ENCODE results near the gene SHROOM3. TPM values are rescaled to one million over a fixed set of nuclear protein-coding genes. Genes with fewer than 3 reads are reported as not detected.

SHROOM3 gene
- total RNA-seq, 2 donors from 2014 or later: 18.1 to 21.8 TPM

DNA sequence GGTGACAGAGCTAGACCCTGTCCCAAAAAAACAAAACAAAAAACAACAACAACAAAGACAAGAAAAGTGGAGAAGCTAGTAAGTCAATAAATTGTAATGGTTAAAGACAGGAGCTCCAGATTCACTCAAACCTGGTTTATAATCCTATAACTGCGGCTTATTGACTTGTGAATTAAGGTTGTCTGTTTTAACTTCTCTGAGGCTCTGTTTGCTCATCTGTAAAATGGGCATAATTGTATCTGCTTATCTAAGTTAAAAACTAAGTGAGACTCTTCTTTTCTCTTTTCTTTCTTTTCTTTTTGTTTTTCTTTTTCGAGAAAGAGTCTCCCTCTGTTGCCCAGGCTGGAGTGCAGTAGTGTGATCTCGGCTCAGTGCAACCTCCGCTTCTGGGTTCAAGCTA lies 378.0 kb downstream of the SHROOM3 start:
- no peak overlapping the region for H3K27ac Mint-ChIP-seq
- H3K4me3 ChIP-seq (ENCODE audit: low read length): no peak overlapping the region
- peaks cover 11% of the 10 kb centered on the region for H3K9me3 ChIP-seq (ENCODE audit: control insufficient read depth, low read length)
- 91 to 93% methylated on average over 3 to 4 of the region's 4 CpGs for WGBS, 2 experiments (ENCODE audit: insufficient coverage in 1 of 2, insufficient read length in 1 of 2)
- H3K27me3 ChIP-seq (ENCODE audit: control insufficient read depth, insufficient read depth, low read length, poor library complexity, severe bottlenecking): peaks cover 8% of the 10 kb centered on the region
- H3K9me3 Mint-ChIP-seq: peaks cover 24% of the 10 kb centered on the region
- H3K4me1 ChIP-seq (ENCODE audit: control insufficient read depth, insufficient read depth, low read length): no peaks in the 10 kb centered on the region
- H3K36me3 ChIP-seq (ENCODE audit: control insufficient read depth, insufficient read depth, low read length): no peaks in the 10 kb centered on the region
- peaks cover 22% of the 10 kb centered on the region for H3K27me3 Mint-ChIP-seq (ENCODE audit: insufficient read depth)
- H3K36me3 Mint-ChIP-seq (ENCODE audit: low read depth): no peaks in the 10 kb centered on the region
- H3K27ac ChIP-seq (ENCODE audit: low read depth, low read length): no peak overlapping the region
- no peak overlapping the region for H3K4me3 Mint-ChIP-seq
- H3K4me1 Mint-ChIP-seq: peaks cover 4% of the 10 kb centered on the region
- TF ChIP-seq, protein P1, sequence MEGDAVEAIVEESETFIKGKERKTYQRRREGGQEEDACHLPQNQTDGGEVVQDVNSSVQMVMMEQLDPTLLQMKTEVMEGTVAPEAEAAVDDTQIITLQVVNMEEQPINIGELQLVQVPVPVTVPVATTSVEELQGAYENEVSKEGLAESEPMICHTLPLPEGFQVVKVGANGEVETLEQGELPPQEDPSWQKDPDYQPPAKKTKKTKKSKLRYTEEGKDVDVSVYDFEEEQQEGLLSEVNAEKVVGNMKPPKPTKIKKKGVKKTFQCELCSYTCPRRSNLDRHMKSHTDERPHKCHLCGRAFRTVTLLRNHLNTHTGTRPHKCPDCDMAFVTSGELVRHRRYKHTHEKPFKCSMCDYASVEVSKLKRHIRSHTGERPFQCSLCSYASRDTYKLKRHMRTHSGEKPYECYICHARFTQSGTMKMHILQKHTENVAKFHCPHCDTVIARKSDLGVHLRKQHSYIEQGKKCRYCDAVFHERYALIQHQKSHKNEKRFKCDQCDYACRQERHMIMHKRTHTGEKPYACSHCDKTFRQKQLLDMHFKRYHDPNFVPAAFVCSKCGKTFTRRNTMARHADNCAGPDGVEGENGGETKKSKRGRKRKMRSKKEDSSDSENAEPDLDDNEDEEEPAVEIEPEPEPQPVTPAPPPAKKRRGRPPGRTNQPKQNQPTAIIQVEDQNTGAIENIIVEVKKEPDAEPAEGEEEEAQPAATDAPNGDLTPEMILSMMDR (conservative IDR thresholded peaks at IDR 0.05): no peak
- no peak overlapping the region for H3K9ac ChIP-seq (ENCODE audit: extremely low read depth, low read length, poor library complexity, severe bottlenecking)
- DNase-seq: no peak

DNA sequence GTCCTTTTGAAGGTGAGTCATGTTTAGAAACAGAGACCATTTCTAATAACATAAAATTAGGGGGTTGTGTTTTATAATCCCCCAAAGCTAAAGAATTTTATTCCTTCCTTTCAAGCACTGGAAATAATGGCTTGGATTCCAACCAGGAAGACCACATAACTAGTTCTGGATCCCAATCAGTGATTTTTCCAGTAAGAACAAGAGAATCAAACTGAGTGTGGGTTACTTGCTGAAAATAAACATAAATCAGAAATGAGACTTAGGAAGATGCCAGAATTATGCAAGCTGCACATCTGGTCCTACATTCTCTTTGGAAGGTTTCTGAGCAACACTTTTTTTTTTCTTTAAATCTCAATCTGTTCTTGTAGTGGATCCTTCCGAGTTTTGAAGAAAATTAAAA lies 386.6 kb downstream of the SHROOM3 start:
- Mint-ChIP-seq H3K27me3 (ENCODE audit: insufficient read depth) (peaks cover 80% of the 10 kb centered on the region), H3K27ac (no peak overlapping the region), H3K4me3 (no peak overlapping the region), H3K36me3 (ENCODE audit: low read depth) (no peaks in the 10 kb centered on the region), H3K9me3 (no peaks in the 10 kb centered on the region), H3K4me1 (no peaks in the 10 kb centered on the region)
- Histone ChIP-seq H3K36me3 (ENCODE audit: control insufficient read depth, insufficient read depth, low read length) (no peaks in the 10 kb centered on the region), H3K9ac (ENCODE audit: extremely low read depth, low read length, poor library complexity, severe bottlenecking) (no peak overlapping the region), H3K4me3 (ENCODE audit: low read length) (no peak overlapping the region), H3K27me3 (ENCODE audit: control insufficient read depth, insufficient read depth, low read length, poor library complexity, severe bottlenecking) (peaks cover 70% of the 10 kb centered on the region), H3K4me1 (ENCODE audit: control insufficient read depth, insufficient read depth, low read length) (no peaks in the 10 kb centered on the region), H3K27ac (ENCODE audit: low read depth, low read length) (no peak overlapping the region), H3K9me3 (ENCODE audit: control insufficient read depth, low read length) (peaks cover 9% of the 10 kb centered on the region)
- TF ChIP-seq, protein P1 (conservative IDR thresholded peaks at IDR 0.05): no peak
- WGBS, 2 experiments (ENCODE audit: insufficient coverage in 1 of 2, insufficient read length in 1 of 2): 90% methylated on average over 1 of the region's 1 CpG; no CpG with 5 or more reads in 1 of the 2 experiments
- no peak for DNase-seq

DNA sequence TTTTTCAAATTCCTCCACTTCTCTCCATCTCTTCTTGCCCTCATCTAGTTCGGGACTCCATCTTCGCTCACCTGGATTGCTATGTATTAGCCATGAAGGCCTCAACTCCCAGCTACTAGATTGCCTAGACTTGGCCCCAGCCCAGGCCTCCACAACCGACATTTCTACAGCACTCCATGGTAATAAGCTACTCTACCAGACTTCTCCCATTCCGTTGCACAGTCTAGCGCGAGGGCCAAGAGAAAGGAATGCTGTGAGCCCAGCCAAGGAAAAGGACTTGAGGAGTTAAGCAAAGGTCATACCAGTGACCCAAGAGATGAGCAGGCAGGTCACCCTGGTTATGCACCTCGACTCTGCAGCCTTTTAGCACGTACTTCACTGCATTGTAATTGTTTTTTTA lies 387.3 kb downstream of the SHROOM3 start:
- H3K4me3 Mint-ChIP-seq: no peak overlapping the region
- Histone ChIP-seq H3K27ac (ENCODE audit: low read depth, low read length) (no peak overlapping the region), H3K36me3 (ENCODE audit: control insufficient read depth, insufficient read depth, low read length) (no peaks in the 10 kb centered on the region), H3K9ac (ENCODE audit: extremely low read depth, low read length, poor library complexity, severe bottlenecking) (no peak overlapping the region), H3K27me3 (ENCODE audit: control insufficient read depth, insufficient read depth, low read length, poor library complexity, severe bottlenecking) (peaks cover 68% of the 10 kb centered on the region), H3K9me3 (ENCODE audit: control insufficient read depth, low read length) (peaks cover 9% of the 10 kb centered on the region), H3K4me3 (ENCODE audit: low read length) (no peak overlapping the region), H3K4me1 (ENCODE audit: control insufficient read depth, insufficient read depth, low read length) (no peaks in the 10 kb centered on the region)
- WGBS, 2 experiments (ENCODE audit: insufficient coverage in 1 of 2, insufficient read length in 1 of 2): 94 to 100% methylated on average over 2 to 8 of the region's 8 CpGs
- H3K4me1 Mint-ChIP-seq: no peaks in the 10 kb centered on the region
- TF ChIP-seq, protein P1 (conservative IDR thresholded peaks at IDR 0.05): no peak
- no peaks in the 10 kb centered on the region for H3K36me3 Mint-ChIP-seq (ENCODE audit: low read depth)
- no peaks in the 10 kb centered on the region for H3K9me3 Mint-ChIP-seq
- DNase-seq: no peak
- peaks cover 79% of the 10 kb centered on the region for H3K27me3 Mint-ChIP-seq (ENCODE audit: insufficient read depth)
- no peak overlapping the region for H3K27ac Mint-ChIP-seq

Measured in endodermal cell (in vitro differentiated cells).